ENCODE measurements around the gene DOCK10. TPM values are rescaled to one million over a fixed set of nuclear protein-coding genes. Genes with fewer than 3 reads are reported as not detected.
A peak's percentile ranks its signal among the peaks of the same experiment; 100 is the strongest.

DOCK10 gene
- total and polyA plus RNA-seq, 10 of the 15 experiments (the other 5 are each of a cell fraction or from before 2014, with no cell fraction given), result 16.9 to 120 (median 85.5) TPM

GRCh38 chr2:225002656-225003045 lies 39.6 kb downstream of the DOCK10 start (continued):
- TF ChIP-seq, protein P1, sequence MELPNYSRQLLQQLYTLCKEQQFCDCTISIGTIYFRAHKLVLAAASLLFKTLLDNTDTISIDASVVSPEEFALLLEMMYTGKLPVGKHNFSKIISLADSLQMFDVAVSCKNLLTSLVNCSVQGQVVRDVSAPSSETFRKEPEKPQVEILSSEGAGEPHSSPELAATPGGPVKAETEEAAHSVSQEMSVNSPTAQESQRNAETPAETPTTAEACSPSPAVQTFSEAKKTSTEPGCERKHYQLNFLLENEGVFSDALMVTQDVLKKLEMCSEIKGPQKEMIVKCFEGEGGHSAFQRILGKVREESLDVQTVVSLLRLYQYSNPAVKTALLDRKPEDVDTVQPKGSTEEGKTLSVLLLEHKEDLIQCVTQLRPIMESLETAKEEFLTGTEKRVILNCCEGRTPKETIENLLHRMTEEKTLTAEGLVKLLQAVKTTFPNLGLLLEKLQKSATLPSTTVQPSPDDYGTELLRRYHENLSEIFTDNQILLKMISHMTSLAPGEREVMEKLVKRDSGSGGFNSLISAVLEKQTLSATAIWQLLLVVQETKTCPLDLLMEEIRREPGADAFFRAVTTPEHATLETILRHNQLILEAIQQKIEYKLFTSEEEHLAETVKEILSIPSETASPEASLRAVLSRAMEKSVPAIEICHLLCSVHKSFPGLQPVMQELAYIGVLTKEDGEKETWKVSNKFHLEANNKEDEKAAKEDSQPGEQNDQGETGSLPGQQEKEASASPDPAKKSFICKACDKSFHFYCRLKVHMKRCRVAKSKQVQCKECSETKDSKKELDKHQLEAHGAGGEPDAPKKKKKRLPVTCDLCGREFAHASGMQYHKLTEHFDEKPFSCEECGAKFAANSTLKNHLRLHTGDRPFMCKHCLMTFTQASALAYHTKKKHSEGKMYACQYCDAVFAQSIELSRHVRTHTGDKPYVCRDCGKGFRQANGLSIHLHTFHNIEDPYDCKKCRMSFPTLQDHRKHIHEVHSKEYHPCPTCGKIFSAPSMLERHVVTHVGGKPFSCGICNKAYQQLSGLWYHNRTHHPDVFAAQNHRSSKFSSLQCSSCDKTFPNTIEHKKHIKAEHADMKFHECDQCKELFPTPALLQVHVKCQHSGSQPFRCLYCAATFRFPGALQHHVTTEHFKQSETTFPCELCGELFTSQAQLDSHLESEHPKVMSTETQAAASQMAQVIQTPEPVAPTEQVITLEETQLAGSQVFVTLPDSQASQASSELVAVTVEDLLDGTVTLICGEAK (IDR thresholded peaks at IDR 0.05; ENCODE audit: borderline replicate concordance), result no peak
- TF ChIP-seq PAX5 (IDR thresholded peaks at IDR 0.05; ENCODE audit: borderline replicate concordance, low read depth, low read length) (peak; percentile 81), SKIL (IDR thresholded peaks at IDR 0.05; ENCODE audit: low read depth, poor library complexity, severe bottlenecking) (no peak), PBX3 (IDR thresholded peaks at IDR 0.05; ENCODE audit: insufficient replicate concordance, low read depth, low read length) (no peak), HDAC2 (IDR thresholded peaks at IDR 0.05) (no peak), GABPA (IDR thresholded peaks at IDR 0.05; ENCODE audit: low read depth) (no peak), STAT3 (IDR thresholded peaks at IDR 0.05; ENCODE audit: low read depth, low read length) (no peak), RB1 (IDR thresholded peaks at IDR 0.05; ENCODE audit: borderline replicate concordance) (no peak), SIN3A (IDR thresholded peaks at IDR 0.05; ENCODE audit: low read depth, low read length) (no peak), BRCA1 (IDR thresholded peaks at IDR 0.05; ENCODE audit: low read depth, low read length) (no peak), RAD21 (IDR thresholded peaks at IDR 0.05; ENCODE audit: insufficient read depth, low read depth, low read length) (peak; percentile 41; the same call in 1 of the 2 replicates), SMC3 (IDR thresholded peaks at IDR 0.05; ENCODE audit: borderline replicate concordance, low read length) (peak; percentile 44; the same call in 1 of the 2 replicates), STAT1 (conservative IDR thresholded peaks at IDR 0.05) (no peak), ZNF384 (IDR thresholded peaks at IDR 0.05; ENCODE audit: borderline replicate concordance, low read depth, low read length) (no peak), ZNF217 (IDR thresholded peaks at IDR 0.05) (no peak), SREBF1 (IDR thresholded peaks at IDR 0.05; ENCODE audit: low read length) (no peak), DPF2 (IDR thresholded peaks at IDR 0.05) (0 out of 2 replicates have a peak, but pooled peaks have one; percentile 21), RELA (IDR thresholded peaks at IDR 0.05; ENCODE audit: borderline replicate concordance, partially characterized antibody) (no peak), ZZZ3 (IDR thresholded peaks at IDR 0.05; ENCODE audit: control insufficient read depth, insufficient read length, low read depth) (no peak), KAT2A (conservative IDR thresholded peaks at IDR 0.05; ENCODE audit: control insufficient read depth, low read depth, low read length) (no peak), SUPT20H (IDR thresholded peaks at IDR 0.05; ENCODE audit: borderline replicate concordance, control insufficient read depth, low read depth, low read length) (no peak)
- TF ChIP-seq, protein P2, sequence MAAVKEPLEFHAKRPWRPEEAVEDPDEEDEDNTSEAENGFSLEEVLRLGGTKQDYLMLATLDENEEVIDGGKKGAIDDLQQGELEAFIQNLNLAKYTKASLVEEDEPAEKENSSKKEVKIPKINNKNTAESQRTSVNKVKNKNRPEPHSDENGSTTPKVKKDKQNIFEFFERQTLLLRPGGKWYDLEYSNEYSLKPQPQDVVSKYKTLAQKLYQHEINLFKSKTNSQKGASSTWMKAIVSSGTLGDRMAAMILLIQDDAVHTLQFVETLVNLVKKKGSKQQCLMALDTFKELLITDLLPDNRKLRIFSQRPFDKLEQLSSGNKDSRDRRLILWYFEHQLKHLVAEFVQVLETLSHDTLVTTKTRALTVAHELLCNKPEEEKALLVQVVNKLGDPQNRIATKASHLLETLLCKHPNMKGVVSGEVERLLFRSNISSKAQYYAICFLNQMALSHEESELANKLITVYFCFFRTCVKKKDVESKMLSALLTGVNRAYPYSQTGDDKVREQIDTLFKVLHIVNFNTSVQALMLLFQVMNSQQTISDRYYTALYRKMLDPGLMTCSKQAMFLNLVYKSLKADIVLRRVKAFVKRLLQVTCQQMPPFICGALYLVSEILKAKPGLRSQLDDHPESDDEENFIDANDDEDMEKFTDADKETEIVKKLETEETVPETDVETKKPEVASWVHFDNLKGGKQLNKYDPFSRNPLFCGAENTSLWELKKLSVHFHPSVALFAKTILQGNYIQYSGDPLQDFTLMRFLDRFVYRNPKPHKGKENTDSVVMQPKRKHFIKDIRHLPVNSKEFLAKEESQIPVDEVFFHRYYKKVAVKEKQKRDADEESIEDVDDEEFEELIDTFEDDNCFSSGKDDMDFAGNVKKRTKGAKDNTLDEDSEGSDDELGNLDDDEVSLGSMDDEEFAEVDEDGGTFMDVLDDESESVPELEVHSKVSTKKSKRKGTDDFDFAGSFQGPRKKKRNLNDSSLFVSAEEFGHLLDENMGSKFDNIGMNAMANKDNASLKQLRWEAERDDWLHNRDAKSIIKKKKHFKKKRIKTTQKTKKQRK (IDR thresholded peaks at IDR 0.05; ENCODE audit: low read depth, low read length), result no peak
